Left lung (tissue), 10 donors: Measurements from ENCODE around the gene ATP12A. TPM values are rescaled to one million over a fixed set of nuclear protein-coding genes. Genes with fewer than 3 reads are reported as not detected.

ENCODE experiments used
- ATAC-seq: fragments of 200-7000 bp; cut with Tn5 transposase; one replicate; pipeline ENCODE4 v1.9.1; 2020; ENCODE audit warnings: moderate library complexity
- DNase-seq, 4 donors: peaks; one replicate each; pipeline ENCODE4 v3.0.0-alpha.2; 2013 to 2020
- H3K27ac ChIP-seq, 2 donors: fragments of 200-600 bp; sonication (generic) in 1 of 2; one replicate each; pipeline versions ENCODE4 v1.5.0 to v1.8.0; 2020 to 2021
- H3K27me3 ChIP-seq, 2 donors: fragments of 200-600 bp; sonication (generic) in 1 of 2; one replicate each; pipeline versions ENCODE4 v1.5.0 to v1.8.0; 2020 to 2021
- H3K36me3 ChIP-seq, 2 donors: fragments of 200-600 bp; sonication (generic) in 1 of 2; one replicate each; pipeline versions ENCODE4 v1.5.0 to v1.8.0; 2020 to 2021
- H3K4me1 ChIP-seq, 2 donors: fragments of 200-600 bp; one replicate each; pipeline ENCODE4 v1.8.0; 2021
- H3K4me3 ChIP-seq, 2 donors: fragments of 200-600 bp; sonication (generic) in 1 of 2; one replicate each; pipeline versions ENCODE4 v1.5.0 to v1.8.0; 2020 to 2021; ENCODE audit warnings: mild to moderate bottlenecking in 1 of 2
- H3K9me3 ChIP-seq, 2 donors: fragments of 200-600 bp; sonication (generic) in 1 of 2; one replicate each; pipeline versions ENCODE4 v1.5.0 to v1.8.0; 2020 to 2021
- intact Hi-C, 2 donors: fragments of 100-400 bp; cut with DNase I; formaldehyde crosslinking; loops; one replicate each; pipeline versions ENCODE4 v1.11.2 to v1.14.2; 2022
- polyA plus RNA-seq, 6 donors: library from polyadenylated mRNA; unstranded; fragments of 120-200 nt; gene quantifications; one replicate each; pipeline ENCODE4 v1.2.1, GENCODE V29; 2013; ENCODE audit not compliant: insufficient read length in 6 of 6
- total RNA-seq, 2 donors: library from RNA; stranded (reverse); fragmentation: NEBNext Ultra II Directional; extraction: Animal tissue kit (Norgen Biotek cat#: 25700); gene quantifications; one replicate each; pipeline ENCODE4 v1.2.1, GENCODE V29; 2021
- TF ChIP-seq, protein P1 (sequence below), 2 donors: fragments of 200-600 bp; sonication (generic) in 1 of 2; IDR thresholded peaks; one replicate each; pipeline versions ENCODE4 v1.5.0 to v1.8.0; 2021; ENCODE audit warnings: antibody characterized with exemption in 2 of 2
- donor health status: DM: no; HTN: yes; CAD: no.
- donor health status: DM: no; HTN: no; CAD: no.

The ATP12A gene
- total and polyA plus RNA-seq, 8 donors, result 0.08 to 2.0 (median 0.10) TPM; not detected in 3

DNA sequence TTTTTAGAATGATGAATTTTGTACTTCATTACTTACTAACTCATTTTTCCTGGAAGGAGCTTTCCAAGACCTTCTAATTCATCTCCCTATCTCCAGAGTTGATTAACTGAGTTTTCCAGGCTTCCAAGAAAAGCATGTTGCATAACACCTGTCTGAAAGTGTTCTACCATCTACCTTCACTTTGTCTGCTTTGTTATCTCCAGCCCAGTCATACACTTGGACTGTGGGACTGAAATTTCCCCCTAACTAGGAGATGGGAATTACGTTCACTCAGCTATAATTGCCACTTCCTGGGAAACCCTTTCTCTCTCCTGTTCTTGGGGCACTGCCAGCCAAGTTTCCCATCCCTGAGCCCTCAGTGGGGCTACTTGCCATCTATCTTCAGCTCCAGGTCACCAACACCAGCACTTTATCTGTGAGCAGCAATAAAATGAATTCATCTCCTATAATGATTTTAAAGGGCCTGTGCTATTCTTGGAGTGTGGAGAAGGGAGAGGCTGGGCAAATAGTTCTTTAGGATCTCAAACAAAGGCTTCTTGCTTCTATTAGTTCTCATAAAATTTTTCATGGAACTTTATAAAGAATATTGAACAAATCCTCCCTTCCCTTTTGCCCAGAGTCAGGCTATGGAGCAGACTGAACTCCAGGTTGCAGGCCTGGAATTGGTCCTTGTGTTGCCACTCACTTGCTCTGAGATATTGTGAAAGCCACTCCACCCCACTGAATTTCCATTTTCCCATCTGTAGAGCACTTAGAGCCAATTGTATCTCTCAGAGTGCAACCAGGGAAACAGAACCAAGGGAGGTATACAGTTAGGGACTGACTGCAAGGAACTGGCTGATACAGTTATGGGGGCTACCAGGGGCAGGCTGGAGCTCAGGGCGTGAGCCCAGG lies 17.8 kb upstream of the ATP12A start:
- Histone ChIP-seq H3K4me1 (no peaks in the 10 kb centered on the region), H3K36me3 (no peaks in the 10 kb centered on the region), H3K27ac (no peak overlapping the region), H3K4me3 (no peak overlapping the region), H3K27me3 (no peaks in the 10 kb centered on the region), H3K9me3 (no peaks in the 10 kb centered on the region)
- TF ChIP-seq, protein P1, sequence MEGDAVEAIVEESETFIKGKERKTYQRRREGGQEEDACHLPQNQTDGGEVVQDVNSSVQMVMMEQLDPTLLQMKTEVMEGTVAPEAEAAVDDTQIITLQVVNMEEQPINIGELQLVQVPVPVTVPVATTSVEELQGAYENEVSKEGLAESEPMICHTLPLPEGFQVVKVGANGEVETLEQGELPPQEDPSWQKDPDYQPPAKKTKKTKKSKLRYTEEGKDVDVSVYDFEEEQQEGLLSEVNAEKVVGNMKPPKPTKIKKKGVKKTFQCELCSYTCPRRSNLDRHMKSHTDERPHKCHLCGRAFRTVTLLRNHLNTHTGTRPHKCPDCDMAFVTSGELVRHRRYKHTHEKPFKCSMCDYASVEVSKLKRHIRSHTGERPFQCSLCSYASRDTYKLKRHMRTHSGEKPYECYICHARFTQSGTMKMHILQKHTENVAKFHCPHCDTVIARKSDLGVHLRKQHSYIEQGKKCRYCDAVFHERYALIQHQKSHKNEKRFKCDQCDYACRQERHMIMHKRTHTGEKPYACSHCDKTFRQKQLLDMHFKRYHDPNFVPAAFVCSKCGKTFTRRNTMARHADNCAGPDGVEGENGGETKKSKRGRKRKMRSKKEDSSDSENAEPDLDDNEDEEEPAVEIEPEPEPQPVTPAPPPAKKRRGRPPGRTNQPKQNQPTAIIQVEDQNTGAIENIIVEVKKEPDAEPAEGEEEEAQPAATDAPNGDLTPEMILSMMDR (IDR thresholded peaks at IDR 0.05), result no peak
- DNase-seq, result no peak
- intact Hi-C loops, result no loop called here
- ATAC-seq, result peak; percentile 89

DNA sequence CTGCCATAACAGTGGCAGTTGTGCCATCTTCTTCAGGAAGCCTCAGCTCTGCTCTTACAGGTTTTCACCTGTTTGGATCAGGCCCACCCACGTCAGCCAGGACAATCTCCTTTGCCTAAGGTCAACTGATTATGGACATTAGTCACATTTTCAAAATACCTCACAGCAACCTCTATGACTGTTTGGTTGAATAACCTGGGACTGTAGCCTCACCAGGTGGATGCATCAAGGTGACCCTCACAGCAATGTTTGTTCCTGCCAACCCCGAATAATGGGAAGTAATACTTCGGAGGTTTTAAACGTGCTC lies 17.2 kb upstream of the ATP12A start:
- DNase-seq (no peak), ATAC-seq (no peak)
- no peak overlapping the region for H3K27ac ChIP-seq
- no peaks in the 10 kb centered on the region for H3K4me1 ChIP-seq
- TF ChIP-seq, protein P1 (IDR thresholded peaks at IDR 0.05), result no peak
- H3K4me3 ChIP-seq, result no peak overlapping the region
- intact Hi-C loops, result no loop called here
- no peaks in the 10 kb centered on the region for H3K36me3 ChIP-seq
- no peaks in the 10 kb centered on the region for H3K27me3 ChIP-seq
- H3K9me3 ChIP-seq, result no peaks in the 10 kb centered on the region

DNA sequence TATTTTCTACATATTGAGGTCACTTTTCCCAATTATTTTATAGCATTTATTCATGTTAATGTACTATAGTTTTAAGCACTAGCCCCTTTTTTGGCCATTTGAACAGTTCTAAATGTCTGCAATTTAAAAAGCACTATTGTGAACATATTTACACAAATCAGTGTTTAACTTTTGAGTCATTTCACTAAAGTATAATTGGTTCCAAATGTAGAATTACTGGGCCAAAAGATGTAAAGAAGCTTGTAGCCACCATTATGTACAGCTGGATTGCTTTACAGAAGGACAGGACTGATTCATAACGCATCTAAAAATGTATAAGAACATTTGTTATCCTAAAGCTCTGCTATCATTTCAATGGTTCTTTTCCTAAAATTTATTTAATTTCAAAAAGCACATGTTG lies 16.6 kb upstream of the ATP12A start:
- H3K27me3 ChIP-seq, result no peaks in the 10 kb centered on the region
- no peak for DNase-seq
- H3K9me3 ChIP-seq, result no peaks in the 10 kb centered on the region
- no peaks in the 10 kb centered on the region for H3K36me3 ChIP-seq
- TF ChIP-seq, protein P1 (IDR thresholded peaks at IDR 0.05), result no peak
- H3K4me3 ChIP-seq, result no peak overlapping the region
- ATAC-seq, result no peak
- intact Hi-C loops, result no loop called here
- no peak overlapping the region for H3K27ac ChIP-seq
- no peaks in the 10 kb centered on the region for H3K4me1 ChIP-seq

DNA sequence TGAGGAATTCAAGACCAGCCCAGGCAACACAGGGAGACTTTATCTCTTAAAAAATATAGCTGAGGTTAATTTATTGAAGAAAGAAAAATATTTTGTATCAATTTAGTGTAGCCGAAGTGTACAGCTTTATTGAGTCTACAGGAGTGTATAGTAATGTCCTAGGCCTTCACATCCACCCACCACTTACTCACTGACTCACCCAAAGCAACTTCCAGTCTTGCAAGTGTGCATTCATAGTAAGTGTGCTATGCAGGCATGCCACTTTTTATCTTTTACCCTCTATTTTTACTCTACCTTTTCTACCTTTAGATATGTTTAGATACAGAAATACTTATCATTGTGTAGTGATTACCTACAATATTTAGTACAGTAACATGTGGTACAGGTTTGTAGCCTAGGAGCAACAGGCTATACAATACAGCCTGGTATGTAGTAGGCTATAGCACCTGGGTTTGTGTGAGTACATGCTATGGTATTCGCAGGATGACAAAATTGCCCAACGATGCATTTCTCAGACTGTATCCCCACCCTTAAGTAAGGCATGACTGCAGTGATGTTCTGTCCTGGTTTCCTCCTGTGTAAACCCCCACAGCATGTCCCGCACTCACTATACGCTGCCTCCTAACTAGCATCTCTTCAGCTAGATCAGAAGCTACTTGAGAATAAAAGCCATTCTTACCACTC lies 15.3 kb upstream of the ATP12A start:
- ATAC-seq, result no peak
- intact Hi-C loops, result no loop called here

DNA sequence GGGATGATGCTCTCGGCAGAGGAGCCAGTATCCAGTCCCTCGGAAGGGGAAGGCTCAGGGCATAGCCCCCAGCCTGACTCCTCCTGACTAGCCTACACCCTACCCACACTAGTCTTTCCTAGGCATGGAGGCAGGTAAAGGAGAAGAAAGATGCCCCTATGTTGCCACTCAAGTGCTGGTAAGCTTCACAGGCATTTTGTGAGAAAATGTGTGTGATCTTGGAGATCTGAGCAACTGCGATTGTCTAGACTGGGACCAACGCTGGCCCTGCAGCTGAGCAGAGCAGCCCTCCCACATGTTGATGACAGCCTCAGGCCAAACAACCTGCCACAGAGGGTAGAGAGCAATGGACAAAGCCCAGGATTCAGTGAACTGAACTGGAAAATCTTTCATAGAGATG lies 11.7 kb upstream of the ATP12A start:
- DNase-seq (no peak), ATAC-seq (no peak)
- Histone ChIP-seq H3K27me3 (no peaks in the 10 kb centered on the region), H3K4me3 (no peak overlapping the region), H3K9me3 (no peaks in the 10 kb centered on the region), H3K27ac (no peak overlapping the region), H3K4me1 (peaks cover 4 to 13% of the 10 kb centered on the region in 2 donors), H3K36me3 (no peaks in the 10 kb centered on the region)
- TF ChIP-seq, protein P1 (IDR thresholded peaks at IDR 0.05), result no peak
- intact Hi-C loops, result no loop called here

More for the DNA sequence above, 15.3 kb upstream of the ATP12A start:
- TF ChIP-seq, protein P1 (IDR thresholded peaks at IDR 0.05), result no peak
- no peak for DNase-seq
- H3K4me3 ChIP-seq, result no peak overlapping the region
- no peaks in the 10 kb centered on the region for H3K36me3 ChIP-seq
- H3K27me3 ChIP-seq, result no peaks in the 10 kb centered on the region
- H3K4me1 ChIP-seq, result no peaks in the 10 kb centered on the region
- no peak overlapping the region for H3K27ac ChIP-seq
- H3K9me3 ChIP-seq, result no peaks in the 10 kb centered on the region
